ENCODE measurements around the gene ARHGEF37.
A peak's percentile ranks its signal among the peaks of the same experiment; 100 is the strongest.

Gene ARHGEF37

DNA sequence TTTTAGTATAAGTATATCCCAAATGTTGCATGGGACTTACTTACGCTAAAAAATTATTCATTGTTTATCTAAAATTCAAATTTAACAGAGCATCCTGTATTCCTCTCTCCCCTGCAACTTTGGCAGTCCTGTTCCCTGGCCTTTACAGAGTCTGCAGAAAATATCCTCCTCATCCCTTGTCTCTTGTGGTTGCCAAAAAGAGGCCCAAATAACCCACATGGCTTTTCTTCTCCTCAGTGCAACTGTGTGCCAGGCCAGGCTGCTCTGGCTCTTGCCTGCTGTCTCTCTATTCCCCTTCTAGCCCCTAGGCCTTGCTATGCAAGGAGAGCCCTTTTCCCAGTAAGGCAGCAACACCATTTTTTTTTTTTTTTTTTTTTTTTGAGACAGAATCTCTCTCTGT, 23.0 kb downstream of the ARHGEF37 start:
- no peak for DNase-seq (ENCODE audit: low read depth in 2 of 2)
- no peak overlapping the region for H3K4me3 ChIP-seq (replicated peaks in 1 of 2; ENCODE audit: low read depth in 2 of 2, low read length in 2 of 2)
- TF ChIP-seq, protein P1, sequence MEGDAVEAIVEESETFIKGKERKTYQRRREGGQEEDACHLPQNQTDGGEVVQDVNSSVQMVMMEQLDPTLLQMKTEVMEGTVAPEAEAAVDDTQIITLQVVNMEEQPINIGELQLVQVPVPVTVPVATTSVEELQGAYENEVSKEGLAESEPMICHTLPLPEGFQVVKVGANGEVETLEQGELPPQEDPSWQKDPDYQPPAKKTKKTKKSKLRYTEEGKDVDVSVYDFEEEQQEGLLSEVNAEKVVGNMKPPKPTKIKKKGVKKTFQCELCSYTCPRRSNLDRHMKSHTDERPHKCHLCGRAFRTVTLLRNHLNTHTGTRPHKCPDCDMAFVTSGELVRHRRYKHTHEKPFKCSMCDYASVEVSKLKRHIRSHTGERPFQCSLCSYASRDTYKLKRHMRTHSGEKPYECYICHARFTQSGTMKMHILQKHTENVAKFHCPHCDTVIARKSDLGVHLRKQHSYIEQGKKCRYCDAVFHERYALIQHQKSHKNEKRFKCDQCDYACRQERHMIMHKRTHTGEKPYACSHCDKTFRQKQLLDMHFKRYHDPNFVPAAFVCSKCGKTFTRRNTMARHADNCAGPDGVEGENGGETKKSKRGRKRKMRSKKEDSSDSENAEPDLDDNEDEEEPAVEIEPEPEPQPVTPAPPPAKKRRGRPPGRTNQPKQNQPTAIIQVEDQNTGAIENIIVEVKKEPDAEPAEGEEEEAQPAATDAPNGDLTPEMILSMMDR (IDR thresholded peaks at IDR 0.05; ENCODE audit: low read depth, low read length): no peak

DNA sequence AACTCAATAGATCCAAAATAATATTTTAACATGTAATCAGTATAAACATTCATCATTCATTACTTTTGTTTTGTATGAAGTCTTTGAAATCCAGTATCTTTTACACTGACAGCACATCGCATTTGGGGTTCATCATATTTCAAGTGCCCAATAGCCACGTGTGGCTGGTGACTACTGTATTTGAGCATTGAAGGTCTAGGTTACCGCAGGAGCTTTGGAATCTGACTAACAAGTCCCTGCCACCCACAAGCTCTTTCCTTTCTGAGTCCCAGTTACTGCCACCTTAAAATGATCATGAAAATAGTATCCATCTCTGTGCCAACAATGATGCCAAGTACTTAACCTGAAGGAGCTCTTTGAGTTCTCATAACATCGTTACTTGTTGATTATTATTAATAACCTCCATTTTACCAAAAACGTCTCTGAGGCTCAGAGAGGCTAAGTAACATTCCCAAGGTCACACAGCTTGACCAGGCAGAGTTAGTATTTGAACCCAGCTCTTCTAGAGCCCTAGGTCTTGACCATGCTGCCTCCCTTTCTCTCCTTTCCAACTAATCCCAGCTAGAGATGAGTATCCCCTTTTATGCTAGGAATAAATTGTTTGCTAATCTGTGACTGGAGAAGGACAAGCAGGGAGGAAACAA, 24.2 kb downstream of the ARHGEF37 start:
- H3K4me3 ChIP-seq (replicated peaks in 1 of 2; ENCODE audit: low read depth in 2 of 2, low read length in 2 of 2): no peak overlapping the region
- DNase-seq (ENCODE audit: low read depth in 2 of 2): peak in 1 of 2 donors; percentile 20
- TF ChIP-seq, protein P1 (IDR thresholded peaks at IDR 0.05; ENCODE audit: low read depth, low read length): no peak

DNA sequence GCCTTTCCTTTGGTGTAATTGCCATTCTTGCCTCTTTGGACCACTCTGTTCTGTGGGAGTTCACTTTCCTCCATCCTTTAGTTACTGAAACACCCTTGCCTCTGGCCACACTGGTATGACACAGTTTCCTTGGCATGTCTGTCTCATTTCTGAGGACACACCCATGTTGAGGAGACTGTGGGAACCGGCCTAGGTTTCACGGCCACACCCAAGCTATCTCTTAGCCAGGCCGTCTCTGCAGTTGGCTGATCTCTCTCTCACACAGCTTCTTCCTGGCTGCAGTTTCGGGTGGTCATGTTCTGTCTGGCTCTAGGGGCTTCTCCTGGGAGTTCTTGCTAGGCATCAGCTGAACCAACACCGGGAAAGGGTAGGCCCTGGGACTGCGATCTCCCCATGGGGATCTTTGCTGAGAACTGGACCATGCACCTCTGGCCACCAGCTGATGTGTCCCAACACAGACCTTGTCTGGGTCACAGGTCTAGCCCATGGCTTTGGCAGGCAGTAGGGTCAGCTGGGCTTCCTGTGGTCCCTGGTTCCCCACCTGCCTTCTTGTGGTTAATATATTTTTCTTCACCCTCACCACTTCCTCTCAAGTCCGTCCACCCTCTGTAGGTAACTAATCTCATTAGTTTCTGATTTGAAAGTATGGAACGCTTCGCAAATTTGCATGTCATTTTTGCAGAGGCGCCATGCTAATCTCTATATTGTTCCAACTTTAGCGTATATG, 24.9 kb downstream of the ARHGEF37 start:
- TF ChIP-seq, protein P1 (IDR thresholded peaks at IDR 0.05; ENCODE audit: low read depth, low read length): no peak
- peak; percentile 73 to 95 for DNase-seq (ENCODE audit: low read depth in 2 of 2)
- no peak overlapping the region for H3K4me3 ChIP-seq (replicated peaks in 1 of 2; ENCODE audit: low read depth in 2 of 2, low read length in 2 of 2)

DNA sequence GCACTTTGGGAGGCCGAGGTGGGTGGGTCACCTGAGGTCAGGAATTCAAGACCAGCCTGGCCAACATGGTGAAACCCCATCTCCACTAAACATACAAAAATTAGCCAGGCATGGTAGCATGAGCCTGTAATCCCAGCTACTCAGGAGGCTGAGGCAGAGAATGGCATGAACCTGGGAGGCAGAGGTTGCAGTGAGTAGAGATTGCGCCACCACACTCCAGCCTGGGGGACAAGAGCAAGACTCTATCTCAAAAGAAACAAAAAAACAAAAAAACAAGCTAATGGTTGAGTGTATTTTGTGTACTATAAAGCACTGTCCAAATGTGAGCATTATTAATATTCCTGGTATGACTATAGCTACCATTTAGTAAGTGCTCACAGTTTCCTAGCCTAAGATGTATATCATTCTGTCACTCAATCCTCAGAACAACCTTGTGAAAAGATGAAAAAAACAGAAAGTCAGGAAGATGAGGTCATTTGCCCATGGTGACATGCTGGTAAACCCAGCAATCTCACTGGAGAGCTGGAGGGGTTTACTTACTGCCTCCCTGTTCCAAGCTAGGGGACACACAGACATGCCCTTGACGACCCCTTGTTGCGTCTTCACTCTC, 27.7 kb downstream of the ARHGEF37 start:
- TF ChIP-seq, protein P1 (IDR thresholded peaks at IDR 0.05; ENCODE audit: low read depth, low read length): no peak
- no peak overlapping the region for H3K4me3 ChIP-seq (replicated peaks in 1 of 2; ENCODE audit: low read depth in 2 of 2, low read length in 2 of 2)
- DNase-seq (ENCODE audit: low read depth in 2 of 2): no peak

DNA sequence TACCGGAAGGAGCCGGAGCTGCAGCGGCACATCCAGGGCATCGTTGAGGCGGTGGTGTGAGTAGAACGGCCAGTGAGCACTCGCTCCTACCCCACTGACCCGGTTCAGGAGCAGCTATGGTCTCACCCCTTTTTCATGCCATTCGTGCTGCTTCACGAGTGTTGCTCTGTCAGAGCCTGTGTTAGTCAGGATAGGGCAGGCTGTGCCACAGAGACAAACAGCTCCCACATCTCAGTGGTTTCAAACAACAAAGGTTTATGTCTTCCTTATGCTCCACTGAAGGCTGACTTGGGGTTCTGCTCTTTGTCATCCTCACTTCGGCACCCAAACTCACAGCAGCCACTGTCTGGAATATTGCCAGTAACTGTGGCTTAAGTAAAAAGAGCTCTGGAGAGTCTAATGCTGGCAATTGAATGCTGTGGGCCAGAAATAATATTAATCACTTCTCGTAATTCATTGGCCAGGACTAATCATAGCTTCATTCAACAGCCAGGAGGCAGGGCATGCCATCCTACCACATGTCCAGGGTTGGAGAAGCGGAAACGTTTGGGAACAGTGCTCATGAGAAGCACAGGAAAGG, 28.4 kb downstream of the ARHGEF37 start:
- TF ChIP-seq, protein P1 (IDR thresholded peaks at IDR 0.05; ENCODE audit: low read depth, low read length): no peak
- no peak for DNase-seq (ENCODE audit: low read depth in 2 of 2)
- no peak overlapping the region for H3K4me3 ChIP-seq (replicated peaks in 1 of 2; ENCODE audit: low read depth in 2 of 2, low read length in 2 of 2)

DNA sequence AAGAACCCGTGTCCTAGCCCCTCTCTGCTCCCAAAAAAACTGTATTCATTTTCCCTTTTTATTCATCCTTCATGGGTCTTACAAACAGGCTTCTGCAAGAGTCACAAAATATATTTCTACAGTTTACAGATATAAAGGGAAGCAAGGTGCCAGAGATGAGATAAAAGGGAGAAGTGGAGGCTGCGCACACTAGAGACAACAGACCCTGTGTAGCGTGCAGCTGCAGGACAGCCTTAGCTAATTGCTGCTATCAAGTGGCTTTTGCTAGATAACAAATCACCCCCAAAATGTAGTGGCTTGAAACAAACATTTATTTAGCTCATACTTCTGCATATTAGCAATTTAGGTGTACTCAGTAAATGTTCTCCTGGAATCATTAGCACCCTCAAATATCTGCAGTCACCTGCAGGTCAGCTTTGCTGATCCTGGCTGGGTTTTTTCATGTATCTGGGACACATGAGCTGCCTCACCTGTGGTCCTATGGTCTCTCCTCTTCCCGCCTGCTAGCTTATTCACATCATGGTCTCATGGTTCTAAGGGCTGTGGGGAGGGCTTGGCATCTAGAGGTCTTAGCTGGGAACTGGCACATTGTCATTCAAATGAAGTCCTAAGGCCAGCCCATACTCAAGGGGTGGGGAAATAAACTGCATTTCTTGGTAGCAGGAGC, 29.4 kb downstream of the ARHGEF37 start:
- H3K4me3 ChIP-seq (replicated peaks in 1 of 2; ENCODE audit: low read depth in 2 of 2, low read length in 2 of 2): no peak overlapping the region
- TF ChIP-seq, protein P1 (IDR thresholded peaks at IDR 0.05; ENCODE audit: low read depth, low read length): no peak
- DNase-seq (ENCODE audit: low read depth in 2 of 2): no peak
